A549 (cell line): ENCODE results near the gene DGUOK. TPM values are rescaled to one million over a fixed set of nuclear protein-coding genes. Genes with fewer than 3 reads are reported as not detected.
"Not testable (repeated sequence)": the region's sequence is repeated elsewhere in the genome, so short reads cannot be mapped to it uniquely, and the experiment has no call there.

Source experiments
- ATAC-seq, 2 experiments: fragments of 200-7000 bp in 1 of 2; fragments of >200 bp in 1 of 2; cut with Nextera tagmentation in 1 of 2; cut with Tn5 transposase in 1 of 2; 3 replicates each; pipeline versions ENCODE4 v1.8.0 to v1.9.1; 2018 to 2020; ENCODE audit warnings: mild to moderate bottlenecking in 1 of 2, moderate library complexity in 1 of 2
- CTCF ChIA-PET: fragments of 300-600 bp; sonication (Branson Sonifier 250); formaldehyde crosslinking; extraction: SDS; loops from one replicate; lab custom pipeline; 2021; ENCODE audit warnings: antibody characterized with exemption, inconsistent platforms; lab: Yijun Ruan, JAX
- POLR2A ChIA-PET: fragments of 350-600 bp; formaldehyde crosslinking; extraction: SDS; loops from one replicate; lab custom pipeline; 2021; ENCODE audit warnings: antibody characterized with exemption, inconsistent platforms; lab: Yijun Ruan, JAX
- DNase-seq, 2 experiments: peaks; one replicate each; pipeline versions ENCODE4 v3.0.0 to v3.0.0-alpha.2; 2011 to 2016; ENCODE audit warnings: low read depth in 1 of 2, low spot score in 1 of 2
- FAIRE-seq: peaks from 2 replicates; lab custom pipeline; 2011; peaks lifted over from hg19 to GRCh38; lab: Jason Lieb, UNC
- H3K27ac ChIP-seq, 2 experiments: fragments of >200 bp; sonication (Bioruptor Twin); formaldehyde crosslinking; 3 replicates each; pipeline ENCODE4 v1.5.1; 2016 to 2017
- H3K4me1 ChIP-seq: fragments of >200 bp; sonication (Bioruptor Twin); formaldehyde crosslinking; 3 replicates; pipeline ENCODE4 v1.6.1; 2016
- H3K4me2 ChIP-seq: fragments of >200 bp; sonication (Bioruptor Twin); formaldehyde crosslinking; 3 replicates; pipeline ENCODE4 v1.6.1; 2016
- H3K4me3 ChIP-seq: fragments of >200 bp; sonication (Bioruptor Twin); formaldehyde crosslinking; 3 replicates; pipeline ENCODE4 v1.5.1; 2016
- H3K9me3 ChIP-seq: fragments of >200 bp; sonication (Bioruptor Twin); formaldehyde crosslinking; 3 replicates; pipeline ENCODE4 v1.6.1; 2016
- BHLHE40 ChIP-seq: IDR thresholded peaks from 2 replicates; pipeline ENCODE4 v1.6.1; 2012; ENCODE audit warnings: low read depth, low read length, inconsistent platforms
- CHD2 ChIP-seq: fragments of 150-350 bp; IDR thresholded peaks from 2 replicates; pipeline ENCODE4 v1.6.1; 2014; ENCODE audit warnings: low read length; ENCODE audit not compliant: partially characterized antibody
- CTCF ChIP-seq: fragments of >200 bp; sonication (Bioruptor Twin); formaldehyde crosslinking; IDR thresholded peaks from 3 replicates; pipeline ENCODE4 v1.5.1; 2016
- EP300 ChIP-seq, 2 experiments: fragments of >200 bp; sonication (Bioruptor Twin); formaldehyde crosslinking; IDR thresholded peaks; 2 replicates in 1 of 2; 3 replicates in 1 of 2; pipeline ENCODE4 v1.6.1; 2016 to 2017
- FOSL2 ChIP-seq, 2 experiments: fragments of 450-650 bp in 1 of 2; fragments of >200 bp in 1 of 2; sonication (Bioruptor Twin) in 1 of 2; formaldehyde crosslinking; IDR thresholded peaks; 2 replicates each; pipeline versions ENCODE4 v1.5.0 to v1.6.1; 2016 to 2020; ENCODE audit warnings: mild to moderate bottlenecking in 1 of 2, moderate library complexity in 1 of 2
- HDAC2 ChIP-seq: fragments of 200-600 bp; sonication (generic); IDR thresholded peaks from 2 replicates; pipeline ENCODE4 v1.6.1; 2016
- HEYL ChIP-seq: fragments of 250-450 bp; sonication (Bioruptor Pico); IDR thresholded peaks from 2 replicates; pipeline ENCODE4 v1.8.0; 2021; ENCODE audit warnings: mild to moderate bottlenecking, moderate library complexity
- HOXB5 ChIP-seq: fragments of 250-450 bp; sonication (Bioruptor Pico); IDR thresholded peaks from 2 replicates; pipeline ENCODE4 v1.5.0; 2020; ENCODE audit warnings: mild to moderate bottlenecking, moderate library complexity
- KDM5A ChIP-seq: fragments of 200-600 bp; sonication (generic); IDR thresholded peaks from 2 replicates; pipeline ENCODE4 v1.6.1; 2016; ENCODE audit warnings: antibody characterized with exemption, mild to moderate bottlenecking
- MYC ChIP-seq: IDR thresholded peaks from 2 replicates; pipeline ENCODE4 v1.6.1; 2012; ENCODE audit warnings: mild to moderate bottlenecking, inconsistent platforms, low read length, improper control_type of control experiment, borderline replicate concordance
- NPAS2 ChIP-seq: fragments of 250-450 bp; sonication (Bioruptor Pico); IDR thresholded peaks from 2 replicates; pipeline ENCODE4 v1.8.0; 2022; ENCODE audit warnings: mild to moderate bottlenecking, moderate library complexity, borderline replicate concordance
- NR3C1 ChIP-seq: fragments of >200 bp; sonication (Bioruptor Twin); formaldehyde crosslinking; IDR thresholded peaks from 3 replicates; pipeline ENCODE4 v1.6.1; 2017
- PHF8 ChIP-seq: fragments of 200-600 bp; sonication (generic); IDR thresholded peaks from 2 replicates; pipeline ENCODE4 v1.6.1; 2016; ENCODE audit warnings: low read depth, mild to moderate bottlenecking, antibody characterized with exemption, moderate library complexity, borderline replicate concordance
- POLR2A ChIP-seq: IDR thresholded peaks from 2 replicates; pipeline ENCODE4 v1.6.1; 2012; ENCODE audit warnings: mild to moderate bottlenecking, low read length
- RAD21 ChIP-seq, 2 experiments: fragments of >200 bp in 1 of 2; sonication (Bioruptor Twin) in 1 of 2; formaldehyde crosslinking in 1 of 2; IDR thresholded peaks in 1 of 2; conservative IDR thresholded peaks in 1 of 2; 2 replicates in 1 of 2; 3 replicates in 1 of 2; pipeline ENCODE4 v1.6.1; 2012 to 2018; ENCODE audit warnings: inconsistent platforms in 1 of 2
- USF2 ChIP-seq: fragments of 450-650 bp; IDR thresholded peaks from 2 replicates; pipeline ENCODE4 v1.6.1; 2014; ENCODE audit warnings: antibody characterized with exemption
- ZFP36 ChIP-seq: fragments of 450-650 bp; IDR thresholded peaks from 2 replicates; pipeline ENCODE4 v1.6.1; 2014; ENCODE audit warnings: borderline replicate concordance; ENCODE audit not compliant: partially characterized antibody
- ZSCAN20 ChIP-seq: fragments of 250-450 bp; sonication (Bioruptor Pico); IDR thresholded peaks from 2 replicates; pipeline ENCODE4 v1.8.0; 2022; ENCODE audit warnings: mild to moderate bottlenecking, moderate library complexity
- WGBS: methylation state at CpG from one replicate; pipeline ENCODE4 v1.1.6; 2017; ENCODE audit errors: missing lambda C conversion rate; 5-methylcytosine and 5-hydroxymethylcytosine counted together
- polyA plus RNA-seq, 4 experiments: library from polyadenylated mRNA; depleted of rRNA in 3 of 4; stranded (reverse); fragments of >200 nt; fragmentation: RNase III in 1 of 4; extraction: RNeasy Plus Mini Kit Qiagen cat#74134 plus additional on column Dnase treatment in 1 of 4; gene quantifications; 2 replicates in 3 of 4; 3 replicates in 1 of 4; pipeline ENCODE4 v1.2.3, GENCODE V29; 2011 to 2017

The DGUOK gene
- polyA plus RNA-seq, 2 of the 4 experiments (the other 2 are of a cell fraction) = 128 to 145 TPM

- 42% methylated on average over 4 of the region's 4 CpGs for WGBS
- TF ChIP-seq KDM5A = no peak
- no peak for TF ChIP-seq ZSCAN20 (CRISPR knock-in tag)
- no peak for TF ChIP-seq RAD21 (conservative IDR thresholded peaks at IDR 0.05 in 1 of 2, IDR thresholded peaks at IDR 0.05 in 1 of 2)
- no peak for TF ChIP-seq FOSL2 (IDR thresholded peaks at IDR 0.05)
- no peak for TF ChIP-seq FOSL2 (CRISPR knock-in tag; IDR thresholded peaks at IDR 0.05)
- TF ChIP-seq HEYL (CRISPR knock-in tag) = no peak
- no peak for TF ChIP-seq MYC
- TF ChIP-seq NPAS2 (CRISPR knock-in tag) = no peak
- H3K4me1 ChIP-seq = no peaks in the 10 kb centered on the region
- H3K27ac ChIP-seq = no peak overlapping the region
- ChIA-PET CTCF (no interaction called here), POLR2A (no interaction called here)
- peak in 1 of 2 experiments; percentile 9; a peak in 1 of 6 replicates for ATAC-seq
- DNase-seq = no peak
- no peak overlapping the region for H3K4me2 ChIP-seq
- FAIRE-seq = no peak
- H3K9me3 ChIP-seq = no peaks in the 10 kb centered on the region
- no peak overlapping the region for H3K4me3 ChIP-seq
Measured at GRCh38 chr2:73902284-73902683, 24.4 kb upstream of the DGUOK start.

- ChIA-PET CTCF (interaction anchor here (0.8 kb wide), 1 partner anchor 49 kb away, joined by 3 read pairs; no protein-coding TSS in a partner anchor), POLR2A (interaction anchor here (0.7 kb wide), 1 partner anchor 72 kb away, joined by 5 read pairs; no protein-coding TSS in a partner anchor)
- no peak for DNase-seq
- 73% methylated on average over 4 of the region's 4 CpGs for WGBS
- no peak for ATAC-seq
- no peak overlapping the region for H3K27ac ChIP-seq
- no peak overlapping the region for H3K4me2 ChIP-seq
- no peaks in the 10 kb centered on the region for H3K4me1 ChIP-seq
- no peaks in the 10 kb centered on the region for H3K9me3 ChIP-seq
- TF ChIP-seq USF2 (no peak), EP300 (IDR thresholded peaks at IDR 0.05) (no peak), NR3C1 (no peak), RAD21 (conservative IDR thresholded peaks at IDR 0.05 in 1 of 2, IDR thresholded peaks at IDR 0.05 in 1 of 2) (no peak), CTCF (no peak), PHF8 (no peak), HEYL (CRISPR knock-in tag) (no peak), POLR2A (no peak), NPAS2 (CRISPR knock-in tag) (no peak), CHD2 (no peak), HDAC2 (no peak), BHLHE40 (no peak), HOXB5 (CRISPR knock-in tag) (no peak), ZFP36 (no peak)
- H3K4me3 ChIP-seq = no peak overlapping the region
- FAIRE-seq = no peak
Measured at GRCh38 chr2:73903313-73903712, 23.4 kb upstream of the DGUOK start.

- CTCF ChIA-PET = interaction anchor here (0.8 kb wide), 1 partner anchor 48 kb away, joined by 3 read pairs; no protein-coding TSS in a partner anchor
- 75% methylated on average over 5 of the region's 5 CpGs for WGBS
- H3K9me3 ChIP-seq, DNase-seq, FAIRE-seq, H3K4me2 ChIP-seq, H3K4me3 ChIP-seq, H3K27ac ChIP-seq, ATAC-seq, H3K4me1 ChIP-seq: not testable (repeated sequence)
- POLR2A ChIA-PET = interaction anchor here (0.7 kb wide), 1 partner anchor 71 kb away, joined by 5 read pairs; no protein-coding TSS in a partner anchor
Measured at GRCh38 chr2:73903949-73904613, 22.6 kb upstream of the DGUOK start.
